ENCODE measurements around the gene FGGY. TPM values are rescaled to one million over a fixed set of nuclear protein-coding genes. Genes with fewer than 3 reads are reported as not detected.

FGGY gene
- total RNA-seq, 2 experiments from 2014 or later: 11.9 to 13.6 TPM

- TF ChIP-seq CTCF (IDR thresholded peaks at IDR 0.05): no peak
- ChIA-PET POLR2A (interaction anchor here (1.1 kb wide), 1 partner anchor 8 kb away, joined by 3 read pairs; no protein-coding TSS in a partner anchor), CTCF (interaction anchor here (0.9 kb wide), 1 partner anchor 18 kb away, joined by 3 read pairs; no protein-coding TSS in a partner anchor)
- Mint-ChIP-seq H3K9me3 (no peaks in the 10 kb centered on the region), H3K36me3 (ENCODE audit: low read depth) (no peaks in the 10 kb centered on the region), H3K27me3 (no peaks in the 10 kb centered on the region), H3K27ac (no peak overlapping the region), H3K4me1 (ENCODE audit: low read depth) (no peaks in the 10 kb centered on the region), H3K4me3 (no peak overlapping the region)
- intact Hi-C loops (cut with micrococcal nuclease): no loop called here
- DNase-seq (no peak), ATAC-seq (no peak)
These were observed 480.3 kb downstream of the FGGY start for GRCh38 chr1:59776960-59777852.

- Mint-ChIP-seq H3K36me3 (ENCODE audit: low read depth) (no peaks in the 10 kb centered on the region), H3K4me1 (ENCODE audit: low read depth) (no peaks in the 10 kb centered on the region), H3K4me3 (no peak overlapping the region), H3K27me3 (no peaks in the 10 kb centered on the region), H3K9me3 (no peaks in the 10 kb centered on the region), H3K27ac (no peak overlapping the region)
- ChIA-PET POLR2A (no interaction called here), CTCF (interaction anchor here (0.9 to 1.3 kb wide), 3 partner anchors 10 to 167 kb away, joined by 3 to 6 read pairs (median 4); no protein-coding TSS in a partner anchor)
- intact Hi-C loops (cut with micrococcal nuclease): no loop called here
- TF ChIP-seq CTCF (IDR thresholded peaks at IDR 0.05): no peak
- no peak for ATAC-seq
- DNase-seq: no peak
These were observed 483.1 kb downstream of the FGGY start for GRCh38 chr1:59779949-59780348.

GRCh38 chr1:59788825-59789224, 491.9 kb downstream of the FGGY start:
- Mint-ChIP-seq H3K27ac (no peak overlapping the region), H3K36me3 (ENCODE audit: low read depth) (peaks cover 3% of the 10 kb centered on the region), H3K4me3 (no peak overlapping the region), H3K9me3 (peaks cover 22% of the 10 kb centered on the region), H3K4me1 (ENCODE audit: low read depth) (no peaks in the 10 kb centered on the region), H3K27me3 (peaks cover 3% of the 10 kb centered on the region)
- ChIA-PET POLR2A (no interaction called here), CTCF (no interaction called here)
- ATAC-seq (no peak), DNase-seq (no peak)
- intact Hi-C loops (cut with micrococcal nuclease): no loop called here
- no peak for TF ChIP-seq CTCF (IDR thresholded peaks at IDR 0.05)

- intact Hi-C loops (cut with micrococcal nuclease): no loop called here
- ATAC-seq (no peak), DNase-seq (no peak)
- H3K27me3 Mint-ChIP-seq: peaks cover 11% of the 10 kb centered on the region
- POLR2A ChIA-PET: no interaction called here
- H3K36me3 Mint-ChIP-seq (ENCODE audit: low read depth): no peaks in the 10 kb centered on the region
- no peak overlapping the region for H3K4me3 Mint-ChIP-seq
- CTCF ChIA-PET: no interaction called here
- H3K27ac Mint-ChIP-seq: no peak overlapping the region
- no peaks in the 10 kb centered on the region for H3K4me1 Mint-ChIP-seq (ENCODE audit: low read depth)
- no peak for TF ChIP-seq CTCF (IDR thresholded peaks at IDR 0.05)
- H3K9me3 Mint-ChIP-seq: peaks cover 10% of the 10 kb centered on the region
These were observed 501.7 kb downstream of the FGGY start for GRCh38 chr1:59798600-59798999.

GRCh38 chr1:59803458-59804038, 506.7 kb downstream of the FGGY start:
- CTCF ChIA-PET: interaction anchor here (0.6 kb wide), 1 partner anchor 10 kb away, joined by 3 read pairs; the partner anchor contains the start of gene HOOK1
- no peak overlapping the region for H3K27ac Mint-ChIP-seq
- no peaks in the 10 kb centered on the region for H3K36me3 Mint-ChIP-seq (ENCODE audit: low read depth)
- TF ChIP-seq CTCF (IDR thresholded peaks at IDR 0.05): no peak
- intact Hi-C loops (cut with micrococcal nuclease): no loop called here
- POLR2A ChIA-PET: interaction anchor here (1.1 kb wide), 1 partner anchor 10 kb away, joined by 4 read pairs; no protein-coding TSS in a partner anchor
- no peak for DNase-seq
- H3K4me3 Mint-ChIP-seq: no peak overlapping the region
- no peaks in the 10 kb centered on the region for H3K4me1 Mint-ChIP-seq (ENCODE audit: low read depth)
- peaks cover 9% of the 10 kb centered on the region for H3K27me3 Mint-ChIP-seq
- H3K9me3 Mint-ChIP-seq: peaks cover 1% of the 10 kb centered on the region
- ATAC-seq: no peak
